ENCODE measurements around the gene UBXN1. TPM values are rescaled to one million over a fixed set of nuclear protein-coding genes. Genes with fewer than 3 reads are reported as not detected.

UBXN1 gene
- total RNA-seq, 1 experiment from 2014 or later, result 157 TPM

- DNase-seq (ENCODE audit: low read depth), result peak; percentile 99
Observed at GRCh38 chr11:62645946-62646824, 32.7 kb downstream of the UBXN1 start, which contains the start of gene GANAB. Gene GANAB, minus strand, starts transcription at chr11:62646613. Its CDS starts 14 bp downstream, at chr11:62646599.

- no peak for DNase-seq (ENCODE audit: low read depth)
Observed at GRCh38 chr11:62645671-62645945, 33.3 kb downstream of the UBXN1 start.

GRCh38 chr11:62644220-62644619, 34.7 kb downstream of the UBXN1 start:
- DNase-seq (ENCODE audit: low read depth), result no peak

- DNase-seq (ENCODE audit: low read depth), result no peak
Observed at GRCh38 chr11:62632492-62632891, 46.4 kb downstream of the UBXN1 start.

- no peak for DNase-seq (ENCODE audit: low read depth)
Observed at GRCh38 chr11:62627713-62628112, 51.2 kb downstream of the UBXN1 start.

Other genes starting within 250 kb of the UBXN1 start
- 92.3 and 107 TPM in 2 replicates for gene AHNAK, start 132.3 kb downstream of the UBXN1 start, total RNA-seq (2014; rRNA removed; shearing (Covaris generic))
- 1,694 and 1,735 TPM in 2 replicates for gene EEF1G, start 105.2 kb downstream of the UBXN1 start, total RNA-seq (2014; rRNA removed; shearing (Covaris generic))
- 12.4 and 13.8 TPM in 2 replicates for gene TUT1, start 87.5 kb downstream of the UBXN1 start, total RNA-seq (2014; rRNA removed; shearing (Covaris generic))
- gene MTA2, start 77.2 kb downstream of the UBXN1 start, total RNA-seq (2014; rRNA removed; shearing (Covaris generic)), result 123 and 124 TPM in 2 replicates
- gene EML3, start 66.3 kb downstream of the UBXN1 start, total RNA-seq (2014; rRNA removed; shearing (Covaris generic)), result 18.0 and 19.3 TPM in 2 replicates
- 0.33 and 2.7 TPM in 2 replicates for gene ROM1, start 65.8 kb downstream of the UBXN1 start, total RNA-seq (2014; rRNA removed; shearing (Covaris generic))
- gene B3GAT3, start 57.1 kb downstream of the UBXN1 start, total RNA-seq (2014; rRNA removed; shearing (Covaris generic)), result 15.0 and 17.9 TPM in 2 replicates
- gene GANAB, start 32.5 kb downstream of the UBXN1 start, total RNA-seq (2014; rRNA removed; shearing (Covaris generic)), result 128 and 165 TPM in 2 replicates
- gene INTS5, start 25.8 kb downstream of the UBXN1 start, total RNA-seq (2014; rRNA removed; shearing (Covaris generic)), result 15.4 TPM in 2 replicates
- gene C11orf98, start 13.9 kb downstream of the UBXN1 start, total RNA-seq (2014; rRNA removed; shearing (Covaris generic)), result 86.3 and 116 TPM in 2 replicates
- gene CSKMT, start 13.8 kb downstream of the UBXN1 start, total RNA-seq (2014; rRNA removed; shearing (Covaris generic)), result 3.2 and 14.3 TPM in 2 replicates
- 7.7 and 17.7 TPM in 2 replicates for gene UQCC3, start 7.4 kb downstream of the UBXN1 start, total RNA-seq (2014; rRNA removed; shearing (Covaris generic))
- gene LBHD1, start 6.8 kb downstream of the UBXN1 start, total RNA-seq (2014; rRNA removed; shearing (Covaris generic)), result 4.9 and 6.0 TPM in 2 replicates
- 0.98 TPM in 1 of 2 replicates, not detected in the other for gene LRRN4CL, start 10.5 kb upstream of the UBXN1 start, total RNA-seq (2014; rRNA removed; shearing (Covaris generic))
- gene BSCL2, start 28.4 kb upstream of the UBXN1 start, total RNA-seq (2014; rRNA removed; shearing (Covaris generic)), result 56.9 and 79.5 TPM in 2 replicates
- not detected in 2 replicates for gene GNG3, start 28.6 kb upstream of the UBXN1 start, total RNA-seq (2014; rRNA removed; shearing (Covaris generic))
- 6.8 and 8.2 TPM in 2 replicates for gene HNRNPUL2, start 48.4 kb upstream of the UBXN1 start, total RNA-seq (2014; rRNA removed; shearing (Covaris generic))
- 36.7 and 51.0 TPM in 2 replicates for gene TTC9C, start 49.4 kb upstream of the UBXN1 start, total RNA-seq (2014; rRNA removed; shearing (Covaris generic))
- gene ZBTB3, start 75.1 kb upstream of the UBXN1 start, total RNA-seq (2014; rRNA removed; shearing (Covaris generic)), result 9.2 and 11.7 TPM in 2 replicates
- gene POLR2G, start 82.5 kb upstream of the UBXN1 start, total RNA-seq (2014; rRNA removed; shearing (Covaris generic)), result 94.5 and 97.1 TPM in 2 replicates
- gene TAF6L, start 92.3 kb upstream of the UBXN1 start, total RNA-seq (2014; rRNA removed; shearing (Covaris generic)), result 18.3 and 27.4 TPM in 2 replicates
- 40.8 and 64.5 TPM in 2 replicates for gene TMEM179B, start 108.3 kb upstream of the UBXN1 start, total RNA-seq (2014; rRNA removed; shearing (Covaris generic))
- gene TMEM223, start 112.9 kb upstream of the UBXN1 start, total RNA-seq (2014; rRNA removed; shearing (Covaris generic)), result 23.2 and 32.2 TPM in 2 replicates
- gene NXF1, start 126.4 kb upstream of the UBXN1 start, total RNA-seq (2014; rRNA removed; shearing (Covaris generic)), result 28.4 and 29.3 TPM in 2 replicates
- 26.0 and 28.2 TPM in 2 replicates for gene STX5, start 153.0 kb upstream of the UBXN1 start, total RNA-seq (2014; rRNA removed; shearing (Covaris generic))
- not detected in 2 replicates for gene TEX54, start 153.8 kb upstream of the UBXN1 start, total RNA-seq (2014; rRNA removed; shearing (Covaris generic))
- gene WDR74, start 160.5 kb upstream of the UBXN1 start, total RNA-seq (2014; rRNA removed; shearing (Covaris generic)), result 147 and 152 TPM in 2 replicates
- 137 and 170 TPM in 2 replicates for gene SLC3A2, start 201.8 kb upstream of the UBXN1 start, total RNA-seq (2014; rRNA removed; shearing (Covaris generic))
- not detected in 2 replicates for gene CHRM1, start 242.3 kb upstream of the UBXN1 start, total RNA-seq (2014; rRNA removed; shearing (Covaris generic))